ENCODE measurements around the gene CLCN2.

CLCN2 gene

DNA sequence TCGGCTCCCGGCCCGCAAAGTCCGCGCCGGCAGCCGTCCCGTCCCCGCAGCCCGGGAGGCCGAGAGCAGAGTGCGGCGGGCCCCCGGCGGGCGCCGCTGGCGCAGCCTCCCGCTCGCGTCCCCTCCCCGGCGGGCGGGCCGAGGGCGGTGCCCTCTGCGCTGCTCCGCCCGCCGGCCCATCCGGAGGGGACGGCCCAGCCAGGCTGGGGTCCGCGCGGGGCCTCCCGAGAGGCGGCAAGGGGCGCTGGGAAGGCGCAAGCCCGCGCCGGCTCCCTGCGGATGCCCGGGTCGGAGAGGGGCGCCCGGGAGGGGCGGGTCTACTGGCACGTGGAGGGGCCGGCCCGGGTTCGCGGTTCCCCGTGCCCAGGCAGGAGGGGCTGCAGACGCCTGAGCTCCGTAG is at the start of gene CLCN2, which contains the start of gene POLR2H:
CLCN2 (minus strand) TSS at position 74 of the 400 bp plus-strand sequence. CDS start 126 bp downstream, outside the sequence.
POLR2H (plus strand) TSS at position 179 of the 400 bp plus-strand sequence. CDS start 1,783 bp downstream, outside the sequence.
- DNase-seq (ENCODE audit: extremely low read depth, low read depth), result no peak
- TF ChIP-seq, protein P1, sequence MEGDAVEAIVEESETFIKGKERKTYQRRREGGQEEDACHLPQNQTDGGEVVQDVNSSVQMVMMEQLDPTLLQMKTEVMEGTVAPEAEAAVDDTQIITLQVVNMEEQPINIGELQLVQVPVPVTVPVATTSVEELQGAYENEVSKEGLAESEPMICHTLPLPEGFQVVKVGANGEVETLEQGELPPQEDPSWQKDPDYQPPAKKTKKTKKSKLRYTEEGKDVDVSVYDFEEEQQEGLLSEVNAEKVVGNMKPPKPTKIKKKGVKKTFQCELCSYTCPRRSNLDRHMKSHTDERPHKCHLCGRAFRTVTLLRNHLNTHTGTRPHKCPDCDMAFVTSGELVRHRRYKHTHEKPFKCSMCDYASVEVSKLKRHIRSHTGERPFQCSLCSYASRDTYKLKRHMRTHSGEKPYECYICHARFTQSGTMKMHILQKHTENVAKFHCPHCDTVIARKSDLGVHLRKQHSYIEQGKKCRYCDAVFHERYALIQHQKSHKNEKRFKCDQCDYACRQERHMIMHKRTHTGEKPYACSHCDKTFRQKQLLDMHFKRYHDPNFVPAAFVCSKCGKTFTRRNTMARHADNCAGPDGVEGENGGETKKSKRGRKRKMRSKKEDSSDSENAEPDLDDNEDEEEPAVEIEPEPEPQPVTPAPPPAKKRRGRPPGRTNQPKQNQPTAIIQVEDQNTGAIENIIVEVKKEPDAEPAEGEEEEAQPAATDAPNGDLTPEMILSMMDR (IDR thresholded peaks at IDR 0.05; ENCODE audit: low read depth, low read length), result no peak

DNA sequence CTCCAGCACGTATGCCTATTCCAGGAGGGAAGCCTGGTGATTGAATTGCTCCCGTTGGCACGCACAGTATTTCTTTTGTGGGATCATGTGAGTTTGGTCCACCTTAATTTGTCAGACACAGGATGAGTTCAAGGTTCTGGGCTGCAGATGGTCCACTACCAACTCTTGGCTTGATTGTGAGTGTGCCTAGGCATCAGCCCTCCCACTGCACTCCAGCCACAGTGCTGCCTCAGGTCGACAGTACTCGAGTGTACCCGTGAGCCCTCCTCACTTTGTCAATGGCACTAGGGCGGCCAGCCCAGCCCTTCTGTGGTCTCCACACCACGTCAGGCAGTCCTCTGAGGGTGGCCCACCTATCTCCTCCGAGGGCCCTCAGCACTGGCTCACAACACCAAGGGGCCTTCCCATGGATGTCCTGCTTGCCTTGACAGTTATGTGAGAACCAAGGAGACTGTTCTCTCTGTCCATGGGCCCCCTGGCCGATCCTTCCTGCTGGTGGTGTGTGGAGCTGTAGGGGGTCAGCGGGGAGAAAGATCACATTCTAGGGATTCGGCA is 48.6 kb upstream of the CLCN2 start:
- no peak for DNase-seq (ENCODE audit: extremely low read depth, low read depth)
- TF ChIP-seq, protein P1 (IDR thresholded peaks at IDR 0.05; ENCODE audit: low read depth, low read length), result no peak

DNA sequence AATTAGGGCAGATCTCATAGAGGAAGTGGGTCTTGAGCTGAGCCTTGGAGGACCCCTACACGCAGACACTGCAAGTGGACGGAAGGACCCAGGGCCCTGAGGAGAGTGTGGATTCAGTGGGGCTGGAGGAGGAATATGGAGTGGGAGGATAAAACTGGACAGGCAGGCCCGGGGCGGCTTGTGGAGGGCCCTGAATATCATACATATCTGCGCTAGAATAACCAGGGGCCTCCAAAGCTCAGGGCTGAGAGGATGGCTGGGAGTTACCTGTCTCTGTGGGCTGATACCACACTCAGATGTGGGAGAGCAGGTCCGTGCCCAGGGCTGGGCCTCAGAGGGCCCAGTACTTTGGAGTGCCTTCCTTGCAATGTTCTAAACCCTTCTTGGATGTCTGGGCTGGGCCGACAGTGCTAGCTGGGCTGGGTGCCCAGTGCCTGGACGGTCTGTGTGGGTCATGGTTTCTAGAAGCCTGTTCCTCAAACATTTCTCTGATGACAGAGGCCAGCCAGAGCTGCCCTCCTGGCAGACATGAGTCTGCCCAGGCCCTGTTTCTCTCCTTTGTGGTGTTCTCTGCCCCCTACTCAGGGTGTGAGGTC is 48.0 kb upstream of the CLCN2 start:
- no peak for DNase-seq (ENCODE audit: extremely low read depth, low read depth)
- TF ChIP-seq, protein P1 (IDR thresholded peaks at IDR 0.05; ENCODE audit: low read depth, low read length), result no peak

DNA sequence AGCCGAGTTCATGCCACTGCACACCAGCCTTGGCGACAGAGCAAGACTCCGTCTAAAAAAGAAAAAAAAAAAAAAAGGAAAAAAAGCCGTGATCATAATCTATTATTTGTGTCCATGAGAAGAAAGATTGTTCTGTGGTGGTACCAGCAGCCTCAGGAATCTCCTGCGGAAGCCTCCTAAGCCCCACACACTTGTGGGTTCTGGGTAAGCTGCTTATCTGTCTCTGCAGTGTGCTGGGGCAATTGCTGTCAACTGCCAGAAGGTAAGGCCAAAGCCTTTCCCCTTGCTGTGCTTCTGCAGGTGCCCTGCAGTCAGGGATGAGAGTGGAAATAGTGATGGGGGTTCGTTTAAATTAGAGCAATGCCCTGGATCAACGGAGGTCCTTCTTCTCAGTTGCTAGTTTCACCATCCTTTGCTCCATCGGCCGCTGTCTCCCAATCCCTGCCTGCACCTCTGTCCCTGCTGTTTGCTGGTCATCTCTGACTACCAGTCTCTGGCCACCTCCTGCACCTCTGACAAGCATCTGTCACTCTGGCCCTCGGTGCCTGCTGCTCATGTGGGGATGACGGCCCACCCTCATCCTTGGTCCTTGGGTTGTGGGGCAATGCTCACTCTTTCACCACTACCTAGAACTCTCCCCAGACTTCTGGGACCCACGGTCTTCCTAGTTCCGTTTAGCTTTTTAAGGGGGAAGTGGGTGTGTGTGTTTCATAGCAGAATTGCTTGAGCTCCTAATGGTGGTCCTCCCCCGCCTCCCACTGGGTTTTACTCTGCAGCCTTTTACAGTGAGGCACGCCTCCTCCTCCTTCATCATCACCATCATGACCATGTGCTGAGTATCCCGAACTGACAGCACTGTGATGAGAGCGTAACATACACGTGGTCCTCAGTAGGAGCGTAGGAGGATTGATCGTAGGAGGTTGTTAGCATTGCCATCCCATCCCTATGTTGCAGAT is 43.9 kb upstream of the CLCN2 start:
- TF ChIP-seq, protein P1 (IDR thresholded peaks at IDR 0.05; ENCODE audit: low read depth, low read length), result no peak

DNA sequence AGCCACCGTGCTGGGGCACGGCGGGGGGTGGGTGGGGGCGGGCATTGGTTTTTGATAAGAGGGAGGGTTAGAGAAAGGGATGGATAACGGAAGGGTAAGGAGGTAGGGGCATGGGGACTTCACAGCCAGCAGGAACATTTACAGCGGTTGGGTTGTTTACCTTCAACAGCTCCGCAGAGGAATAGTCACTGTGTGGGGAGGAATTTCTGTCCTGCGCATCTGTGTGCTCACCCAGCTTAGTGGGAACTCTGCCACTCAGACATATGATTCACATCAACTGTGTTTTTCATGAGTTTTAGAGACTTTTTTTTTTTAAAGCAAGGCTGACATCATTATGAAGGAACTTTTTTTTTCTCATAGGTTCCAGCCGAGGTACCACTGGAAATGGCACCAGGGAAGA is 38.0 kb upstream of the CLCN2 start:
- TF ChIP-seq, protein P1 (IDR thresholded peaks at IDR 0.05; ENCODE audit: low read depth, low read length), result no peak
- DNase-seq (ENCODE audit: extremely low read depth, low read depth), result peak; percentile 66

More for the DNA sequence above, 43.9 kb upstream of the CLCN2 start:
- DNase-seq (ENCODE audit: extremely low read depth, low read depth), result no peak

DNA sequence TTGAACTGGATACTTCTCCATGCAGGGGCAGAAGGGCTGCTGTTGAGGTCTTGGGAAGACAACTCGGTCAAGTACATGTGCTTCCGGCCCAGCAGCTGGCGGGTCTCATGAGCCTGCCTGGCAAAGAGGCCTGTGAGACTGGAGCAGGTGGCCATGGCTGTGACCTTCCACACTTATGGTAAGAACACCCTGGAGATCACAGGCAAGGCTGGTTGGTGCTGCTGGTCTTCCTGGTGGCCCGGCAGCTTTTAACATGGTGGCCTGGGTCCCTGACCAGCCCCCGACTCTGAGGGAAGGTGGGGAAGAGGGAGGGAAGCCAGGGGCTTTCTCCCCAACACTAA is 33.9 kb upstream of the CLCN2 start:
- TF ChIP-seq, protein P1 (IDR thresholded peaks at IDR 0.05; ENCODE audit: low read depth, low read length), result no peak

DNA sequence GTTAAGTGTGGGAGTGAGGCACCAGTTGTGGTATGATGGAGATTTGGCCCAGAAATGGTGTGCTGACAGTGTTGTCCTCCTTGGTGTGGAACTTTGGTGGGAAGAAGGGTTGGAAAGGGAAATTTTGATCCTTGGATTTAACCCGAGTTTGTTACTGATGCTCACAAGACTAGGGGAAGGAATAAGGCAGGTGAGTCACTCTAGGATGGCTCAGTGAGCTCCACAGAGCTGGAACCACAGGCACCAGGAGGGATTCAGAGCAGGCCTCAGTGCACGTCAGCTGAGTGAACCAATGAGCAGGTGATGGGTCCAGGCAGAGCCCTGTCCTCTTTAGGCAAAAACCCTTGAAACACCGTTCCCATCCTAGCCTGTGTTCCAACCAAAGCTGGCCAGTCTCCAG is 29.9 kb upstream of the CLCN2 start:
- TF ChIP-seq, protein P1 (IDR thresholded peaks at IDR 0.05; ENCODE audit: low read depth, low read length), result no peak
- no peak for DNase-seq (ENCODE audit: extremely low read depth, low read depth)

More for the DNA sequence above, 33.9 kb upstream of the CLCN2 start:
- no peak for DNase-seq (ENCODE audit: extremely low read depth, low read depth)

Data from AG09319 (cell line).